H1 (cell line): ENCODE results near the gene CDK7. TPM values are rescaled to one million over a fixed set of nuclear protein-coding genes. Genes with fewer than 3 reads are reported as not detected.

Experiments used
- CBX8 ChIP-seq: fragments of 300-800, 300-1000 bp; sonication (generic); IDR thresholded peaks from 2 replicates; pipeline ENCODE4 v1.7.1; 2016; ENCODE audit warnings: low read depth, low read length, borderline replicate concordance
- FOSL1 ChIP-seq: IDR thresholded peaks from 2 replicates; pipeline ENCODE4 v1.6.1; 2011; ENCODE audit warnings: mild to moderate bottlenecking, low read depth, low read length, moderate library complexity; ENCODE audit not compliant: insufficient read depth
- KDM5A ChIP-seq: fragments of 200-600 bp; IDR thresholded peaks from 2 replicates; pipeline ENCODE4 v1.7.1; 2012; ENCODE audit warnings: mild to moderate bottlenecking, low read length, inconsistent platforms, mixed read lengths
- NANOG ChIP-seq: IDR thresholded peaks from 2 replicates; pipeline ENCODE4 v1.6.1; 2011; ENCODE audit warnings: low read length, low read depth, mild to moderate bottlenecking, inconsistent platforms; ENCODE audit not compliant: insufficient read depth, poor library complexity, severe bottlenecking
- SAP30 ChIP-seq: fragments of 300-600 bp; sonication (generic); IDR thresholded peaks from 2 replicates; pipeline ENCODE4 v1.7.1; 2012; ENCODE audit warnings: low read length, moderate library complexity, mild to moderate bottlenecking, inconsistent platforms; ENCODE audit not compliant: insufficient read depth, insufficient replicate concordance
- SIN3A ChIP-seq, 2 experiments: IDR thresholded peaks in 1 of 2; conservative IDR thresholded peaks in 1 of 2; 2 replicates each; pipeline ENCODE4 v1.6.1; 2011 to 2012; ENCODE audit warnings: low read length in 2 of 2, improper control_type of control experiment in 1 of 2, low read depth in 1 of 2, mild to moderate bottlenecking in 1 of 2
- SP1 ChIP-seq: IDR thresholded peaks from 2 replicates; pipeline ENCODE4 v1.6.1; 2011; ENCODE audit warnings: low read depth, low read length
- TCF12 ChIP-seq: IDR thresholded peaks from 2 replicates; pipeline ENCODE4 v1.6.1; 2011; ENCODE audit warnings: low read depth, mild to moderate bottlenecking, low read length
- polyA plus RNA-seq, 7 experiments: library from polyadenylated mRNA; depleted of rRNA in 3 of 7; stranded (reverse) in 5 of 7; unstranded in 2 of 7; fragments of >200 nt in 5 of 7; fragments of 200-250 nt in 2 of 7; gene quantifications; 1 replicate in 5 of 7; 2 replicates in 1 of 7; 4 replicates in 1 of 7; pipeline versions ENCODE4 v1.2.1 to v1.2.3, GENCODE V29; 2011 to 2013; ENCODE audit warnings: missing spikeins in 2 of 7, mixed read lengths in 2 of 7
- total RNA-seq: library from RNA; stranded (reverse); fragmentation: NEBNext Ultra II Directional; extraction: Animal tissue kit (Norgen Biotek cat#: 25700); gene quantifications from 2 replicates; pipeline ENCODE4 v1.2.1, GENCODE V29; 2021
- TF ChIP-seq, protein P1 (sequence below): IDR thresholded peaks from 2 replicates; pipeline ENCODE4 v1.6.1; 2012; ENCODE audit warnings: low read length, inconsistent platforms

Gene CDK7
- total and polyA plus RNA-seq, 2 of the 8 experiments (the other 6 are each of a cell fraction or from before 2014, with no cell fraction given) = 39.9 to 63.4 TPM

GRCh38 chr5:69308046-69308553 is 73.4 kb downstream of the CDK7 start (continued):
- no peak for TF ChIP-seq NANOG
- no peak for TF ChIP-seq SP1
- TF ChIP-seq SAP30 = no peak
- TF ChIP-seq KDM5A = no peak
- TF ChIP-seq FOSL1 = no peak
- no peak for TF ChIP-seq CBX8
- TF ChIP-seq TCF12 = no peak
- TF ChIP-seq SIN3A (conservative IDR thresholded peaks at IDR 0.05 in 1 of 2, IDR thresholded peaks at IDR 0.05 in 1 of 2; ENCODE audit: low read depth in 1 of 2, low read length in 2 of 2) = no peak
- TF ChIP-seq, protein P1, sequence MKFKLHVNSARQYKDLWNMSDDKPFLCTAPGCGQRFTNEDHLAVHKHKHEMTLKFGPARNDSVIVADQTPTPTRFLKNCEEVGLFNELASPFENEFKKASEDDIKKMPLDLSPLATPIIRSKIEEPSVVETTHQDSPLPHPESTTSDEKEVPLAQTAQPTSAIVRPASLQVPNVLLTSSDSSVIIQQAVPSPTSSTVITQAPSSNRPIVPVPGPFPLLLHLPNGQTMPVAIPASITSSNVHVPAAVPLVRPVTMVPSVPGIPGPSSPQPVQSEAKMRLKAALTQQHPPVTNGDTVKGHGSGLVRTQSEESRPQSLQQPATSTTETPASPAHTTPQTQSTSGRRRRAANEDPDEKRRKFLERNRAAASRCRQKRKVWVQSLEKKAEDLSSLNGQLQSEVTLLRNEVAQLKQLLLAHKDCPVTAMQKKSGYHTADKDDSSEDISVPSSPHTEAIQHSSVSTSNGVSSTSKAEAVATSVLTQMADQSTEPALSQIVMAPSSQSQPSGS = no peak
